T1000 (cell line): Measurements from ENCODE around the gene CNGB1.
"Not testable (repeated sequence)": the region's sequence is repeated elsewhere in the genome, so short reads cannot be mapped to it uniquely, and the experiment has no call there.

Experiments used
- DNase-seq: peaks from one replicate; lab custom pipeline; 2025; ENCODE audit warnings: mixed read lengths; lab: John Stamatoyannopoulos, UW

Gene CNGB1

DNA sequence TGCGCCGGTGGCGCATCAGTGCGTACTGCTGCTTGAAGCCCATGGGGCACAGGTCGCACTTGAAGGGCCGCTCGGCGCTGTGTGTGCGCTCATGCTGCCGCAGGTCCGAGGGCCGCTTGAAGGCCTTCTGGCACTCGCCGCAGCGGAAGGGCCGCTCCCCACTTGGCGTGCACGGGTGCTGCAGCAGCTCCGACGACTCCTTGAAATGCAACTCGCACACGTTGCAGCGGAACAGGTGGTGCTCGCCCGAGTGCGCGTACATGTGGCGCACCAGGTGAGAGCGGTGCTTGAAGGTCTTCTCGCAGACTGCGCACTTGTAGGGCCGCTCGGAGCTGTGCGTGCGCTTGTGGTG is 26.2 kb upstream of the CNGB1 start:
- DNase-seq: no peak

DNA sequence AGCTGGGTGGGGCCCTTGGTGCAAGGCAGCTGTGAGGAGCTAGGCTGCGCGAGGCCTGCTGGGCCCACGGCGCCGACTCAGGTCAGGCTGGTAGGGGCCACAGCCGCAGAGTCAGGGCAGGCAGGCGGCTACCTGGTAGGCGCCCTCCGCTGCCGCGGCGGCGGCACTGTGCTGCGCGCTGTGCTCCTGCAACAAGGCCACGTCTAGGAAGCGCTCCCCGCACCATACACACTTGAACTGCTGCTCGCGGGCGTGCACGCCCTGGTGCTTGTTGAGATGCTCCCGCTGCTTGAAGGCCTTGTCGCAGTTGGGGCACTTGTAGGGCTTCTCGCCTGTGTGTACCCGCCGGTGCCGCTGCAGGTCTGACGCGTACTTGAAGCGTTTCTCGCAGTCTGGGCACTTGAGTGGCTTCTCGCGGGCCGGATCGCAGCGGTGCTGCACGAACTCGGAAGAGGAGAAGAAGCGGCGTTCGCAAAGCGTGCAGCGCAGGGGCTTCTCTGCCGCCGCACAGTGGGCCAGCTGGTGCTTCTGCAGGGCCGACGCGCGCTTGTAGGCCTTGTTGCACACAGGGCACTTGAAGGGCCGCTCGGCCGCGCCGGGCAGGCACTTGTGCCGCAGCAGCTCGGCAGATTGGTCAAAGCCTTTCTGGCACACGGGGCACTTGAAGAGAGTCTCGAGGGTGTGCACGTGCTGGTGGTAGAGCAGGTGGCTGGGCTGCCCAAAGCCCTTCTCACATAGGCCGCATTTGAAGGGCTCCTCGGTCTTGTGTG is 25.7 kb upstream of the CNGB1 start:
- no peak for DNase-seq

DNA sequence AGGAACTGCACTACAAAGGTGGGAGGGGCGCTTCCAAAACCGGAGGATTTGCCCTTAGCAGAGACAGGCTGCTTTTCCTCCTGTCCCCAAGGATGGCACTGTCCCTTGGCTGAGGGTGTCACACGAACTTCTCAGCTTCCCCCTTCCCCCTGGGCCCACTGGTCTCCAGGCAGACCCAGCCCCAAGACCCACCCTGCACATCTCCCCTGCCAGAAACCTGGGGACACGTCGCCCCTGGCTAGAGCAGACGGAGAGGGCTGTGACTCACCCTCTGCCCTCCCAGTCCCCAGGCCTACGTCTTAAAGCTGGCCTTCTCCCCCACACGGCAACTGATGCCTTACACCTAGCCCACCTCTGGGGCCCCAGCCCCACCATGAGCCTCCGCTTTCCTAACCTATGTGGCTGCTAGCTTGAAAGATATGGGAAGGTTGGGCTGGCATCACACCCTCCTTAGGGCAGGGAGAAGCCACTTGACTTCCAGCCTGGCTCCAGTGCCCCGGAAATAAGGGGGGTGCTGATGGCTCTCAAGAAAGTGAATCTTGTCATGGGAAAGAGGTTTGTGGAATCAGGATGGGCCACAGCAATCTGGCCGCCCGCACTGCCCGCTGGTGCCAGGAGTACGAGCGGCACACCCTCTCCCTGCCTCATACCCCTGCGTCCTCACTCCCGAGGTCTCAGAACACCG is 24.9 kb upstream of the CNGB1 start:
- DNase-seq: no peak

DNA sequence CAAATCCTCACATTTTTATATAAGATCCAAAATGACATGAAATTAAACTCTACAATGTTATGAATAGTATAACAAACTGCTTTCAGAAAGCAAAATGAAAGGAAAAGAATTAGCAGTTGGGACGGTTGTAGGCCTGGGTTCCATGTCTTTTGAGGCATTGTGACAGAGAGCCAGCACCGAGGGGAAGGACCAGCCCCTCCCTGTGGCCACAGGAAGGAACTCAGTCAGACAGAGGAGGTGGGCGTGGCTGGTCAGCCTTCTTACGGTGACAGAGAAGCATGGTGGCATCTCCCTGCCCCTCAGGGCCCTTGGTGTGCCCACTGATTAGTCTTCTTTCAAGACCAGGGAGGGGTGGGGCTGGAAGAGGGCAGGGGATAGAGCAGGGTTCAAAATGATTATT is 23.9 kb upstream of the CNGB1 start:
- DNase-seq: no peak

DNA sequence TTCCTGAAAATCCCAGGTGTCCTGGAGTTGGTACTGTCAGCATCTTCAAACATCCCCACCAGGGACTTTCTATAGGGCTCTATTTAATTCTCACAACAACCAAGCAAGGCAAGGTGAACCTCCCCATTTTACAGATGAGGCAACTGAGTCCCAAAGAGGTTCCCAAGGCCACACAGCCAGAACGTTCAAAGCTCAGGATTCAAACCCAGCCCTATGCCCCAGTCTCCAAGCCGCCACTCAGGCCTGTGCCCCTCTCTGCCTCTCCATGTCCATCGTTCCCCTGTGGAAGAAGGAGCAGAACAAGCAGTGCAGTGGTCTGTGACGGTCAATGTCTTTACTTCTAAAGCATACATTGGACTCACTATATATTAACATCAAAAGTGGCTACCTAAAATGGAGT is 23.4 kb upstream of the CNGB1 start:
- no peak for DNase-seq

DNA sequence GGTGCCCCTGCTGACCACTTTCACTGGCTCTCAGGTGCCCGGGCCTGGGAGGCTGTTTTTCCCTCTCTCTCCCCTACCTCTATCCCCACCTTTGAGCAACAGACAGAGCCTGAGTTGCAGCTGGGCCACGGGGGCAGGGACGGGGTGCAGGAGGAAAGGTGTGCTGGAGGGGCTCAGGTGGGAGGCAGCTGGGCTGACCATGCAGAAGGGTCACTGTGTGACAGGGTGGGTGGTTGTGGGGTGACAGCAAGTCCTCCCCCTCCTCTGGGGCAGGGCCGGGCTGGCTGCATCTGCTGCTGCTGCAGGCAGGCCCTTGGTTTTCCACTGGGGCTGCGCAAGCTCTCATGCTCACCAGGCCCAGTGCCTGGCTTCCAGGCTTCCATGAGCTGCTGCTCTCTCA is 23.0 kb upstream of the CNGB1 start:
- no peak for DNase-seq

DNA sequence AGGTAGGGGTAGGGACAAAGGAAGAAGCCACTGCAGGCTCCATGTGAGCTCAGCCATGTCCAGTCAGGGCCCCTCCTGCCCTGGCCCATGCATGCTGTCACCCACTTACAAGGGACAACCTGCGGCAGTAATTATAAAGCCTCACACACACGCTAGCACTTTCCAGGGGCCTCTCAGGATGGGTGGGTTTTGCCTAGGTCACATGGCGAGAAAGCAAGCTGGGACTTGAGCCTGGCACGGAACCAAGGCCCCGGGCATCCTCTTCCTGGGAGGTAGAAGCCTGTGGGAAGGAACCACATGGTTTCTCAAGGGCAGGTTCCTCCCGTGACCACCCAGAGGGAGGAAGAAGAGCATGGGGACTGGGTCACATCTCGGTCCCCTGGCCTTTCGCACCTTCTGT is 22.5 kb upstream of the CNGB1 start:
- no peak for DNase-seq

DNA sequence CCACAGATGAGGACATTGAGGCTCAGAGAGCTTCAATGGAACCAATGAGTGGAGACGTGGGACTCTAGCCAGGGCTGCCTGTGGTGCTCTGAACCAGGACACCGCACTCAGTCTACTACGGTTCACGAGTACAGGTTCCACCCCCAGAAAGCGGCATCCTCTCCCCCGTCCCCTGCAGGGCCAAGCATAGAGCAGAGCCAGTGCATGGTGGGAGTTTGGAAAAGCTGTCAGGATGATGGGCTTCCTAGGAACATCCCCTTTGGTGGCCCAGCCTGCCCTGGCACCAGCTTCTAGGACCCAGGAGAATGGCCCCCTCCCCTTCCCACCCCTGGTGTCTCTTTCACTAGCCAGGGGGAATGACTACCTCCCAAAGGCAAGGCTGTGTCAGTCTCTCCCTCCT is 21.2 kb upstream of the CNGB1 start:
- no peak for DNase-seq

DNA sequence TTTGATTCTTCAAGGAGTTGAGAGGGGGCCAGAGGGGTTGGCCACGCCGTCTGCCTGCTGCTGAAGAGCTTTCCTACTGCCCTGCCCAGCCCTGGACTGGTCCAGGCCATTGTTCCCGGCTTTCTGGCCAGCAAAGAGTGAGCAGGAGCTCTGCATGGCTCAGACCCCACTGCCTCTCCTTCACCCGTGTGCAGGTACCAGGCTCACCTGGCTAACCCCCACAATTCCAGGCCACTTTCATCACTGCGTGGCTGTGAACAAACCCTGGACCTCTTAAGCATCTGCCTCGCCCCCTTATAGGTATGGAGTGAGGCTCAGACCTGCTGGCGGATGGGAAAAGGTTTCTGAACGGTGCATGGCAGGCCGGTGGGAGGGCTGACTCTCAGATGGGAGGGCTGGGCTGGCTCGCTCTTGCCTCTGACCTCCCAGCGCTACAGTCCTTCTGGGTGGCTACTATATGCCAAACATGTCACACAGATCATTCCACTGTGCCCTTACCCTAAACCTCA is 20.7 kb upstream of the CNGB1 start:
- DNase-seq: no peak

DNA sequence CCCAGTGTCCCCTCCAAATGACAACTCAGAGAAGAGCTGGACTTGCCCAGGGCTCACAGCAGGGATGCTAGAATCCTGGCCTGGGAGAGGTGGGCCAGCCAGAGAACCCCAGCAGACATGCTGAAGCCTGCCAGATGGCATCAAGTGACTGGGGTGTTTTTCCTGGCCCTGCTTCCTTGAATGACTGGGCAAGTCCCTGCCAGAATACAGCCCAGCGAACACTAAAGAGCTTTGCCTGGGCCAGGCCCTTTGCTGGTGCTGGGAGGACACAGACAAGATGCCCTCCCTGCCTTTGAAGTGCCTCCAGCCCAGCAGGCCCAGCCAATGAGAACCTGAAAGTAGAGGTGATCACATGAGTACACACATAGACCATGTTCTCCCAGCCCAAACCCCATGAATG is 18.0 kb upstream of the CNGB1 start:
- DNase-seq: no peak

DNA sequence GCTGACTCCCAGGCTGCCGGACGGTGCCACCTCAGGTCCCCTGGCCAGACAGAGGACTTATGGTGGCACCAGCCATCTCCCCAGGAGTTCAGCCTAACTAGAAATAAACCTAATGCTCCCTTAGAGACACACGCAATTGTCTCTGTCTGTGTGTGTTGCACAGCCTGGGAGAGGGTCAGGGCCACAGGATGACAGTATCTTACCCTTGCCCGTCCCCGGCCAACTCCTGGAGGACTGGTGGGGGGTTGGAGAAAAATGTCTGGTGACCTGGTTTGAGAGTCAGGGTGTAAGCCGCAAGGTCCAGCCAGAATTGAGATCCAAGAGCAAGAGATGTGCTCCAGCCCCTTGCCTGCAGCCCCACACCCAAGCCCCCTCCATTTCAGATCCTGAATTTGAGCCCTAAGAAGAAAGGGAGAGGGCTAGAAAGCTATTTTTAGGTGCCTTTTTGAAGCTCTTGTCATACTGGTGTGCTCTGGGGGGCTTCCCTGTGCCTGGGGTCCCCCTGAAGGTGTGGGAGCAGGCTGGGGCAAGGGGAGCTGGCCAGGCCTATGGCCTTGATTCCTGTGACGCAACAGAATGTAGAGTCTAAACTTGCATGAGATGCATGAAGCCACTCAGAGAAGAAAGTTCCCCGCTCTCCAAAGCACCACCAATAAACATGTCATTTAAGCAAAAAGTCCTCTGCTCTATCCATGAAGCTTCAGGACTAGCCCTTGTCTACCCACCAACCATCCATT is 16.7 kb upstream of the CNGB1 start:
- no peak for DNase-seq

DNA sequence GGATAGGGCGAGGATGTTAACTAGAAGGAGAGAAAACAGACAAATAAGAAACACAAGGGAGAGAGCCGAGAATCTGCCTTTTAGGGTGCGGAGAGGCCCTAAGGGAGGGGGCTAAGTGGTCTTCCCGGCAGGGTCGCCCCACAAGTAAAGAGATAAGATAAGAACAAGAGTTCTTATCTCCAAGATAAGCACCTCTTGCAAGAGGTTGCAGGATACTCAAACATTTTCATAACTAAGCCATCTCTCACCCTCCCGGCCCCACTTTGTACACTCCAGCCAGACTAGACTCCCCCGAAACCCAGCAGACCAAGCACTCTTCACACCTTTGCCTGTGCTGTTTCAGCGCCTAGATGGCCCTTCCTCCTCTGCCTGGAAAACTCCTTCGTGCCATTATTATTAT is 15.3 kb upstream of the CNGB1 start:
- no peak for DNase-seq

DNA sequence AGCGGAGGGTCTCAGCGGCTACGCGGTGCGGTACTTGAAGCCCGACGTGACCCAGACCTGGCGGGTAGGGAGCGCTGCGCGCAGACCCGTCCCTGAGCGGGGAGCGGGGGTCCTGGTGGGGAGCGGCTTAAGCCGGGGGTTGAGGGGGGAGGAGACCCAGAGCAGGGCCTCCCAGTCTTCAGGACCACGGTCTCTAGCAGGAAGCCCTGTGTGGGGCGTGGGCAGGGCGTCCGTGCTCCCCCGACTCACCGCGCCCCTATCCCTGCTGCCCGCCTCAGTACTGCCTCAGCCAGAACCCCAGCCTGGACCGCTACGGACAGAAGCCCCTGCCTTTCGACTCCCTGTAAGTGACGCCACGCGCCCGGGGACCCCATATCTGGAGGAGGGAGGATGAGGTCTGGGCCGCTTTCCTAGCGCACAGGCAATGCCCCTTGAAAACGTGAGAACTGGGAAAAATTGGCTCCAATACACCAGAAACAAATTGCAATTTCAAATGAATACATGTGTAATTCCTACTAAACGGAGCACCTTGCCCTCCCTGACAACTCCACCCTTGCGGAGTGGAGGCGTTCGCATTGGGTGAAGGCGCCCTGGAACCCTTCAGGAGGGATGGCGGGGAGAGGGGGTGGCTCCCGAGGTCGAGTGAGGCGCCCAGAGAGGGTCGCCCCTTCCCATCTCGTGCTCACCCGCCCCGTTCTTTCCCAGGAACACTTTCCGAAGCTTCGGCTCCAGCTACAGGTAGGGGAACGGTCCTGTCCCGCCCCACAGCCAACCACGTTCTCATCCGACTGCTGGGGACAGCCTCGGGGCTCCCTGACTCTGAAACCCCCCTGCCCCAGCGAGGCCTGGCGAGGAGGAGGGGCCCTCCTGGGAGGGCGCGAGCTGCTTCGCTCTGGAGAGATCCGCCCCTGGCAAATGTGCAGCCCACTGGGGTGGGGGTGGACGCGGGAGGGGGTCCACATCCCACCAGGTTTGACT is 14.6 kb upstream of the CNGB1 start:
- no peak for DNase-seq

DNA sequence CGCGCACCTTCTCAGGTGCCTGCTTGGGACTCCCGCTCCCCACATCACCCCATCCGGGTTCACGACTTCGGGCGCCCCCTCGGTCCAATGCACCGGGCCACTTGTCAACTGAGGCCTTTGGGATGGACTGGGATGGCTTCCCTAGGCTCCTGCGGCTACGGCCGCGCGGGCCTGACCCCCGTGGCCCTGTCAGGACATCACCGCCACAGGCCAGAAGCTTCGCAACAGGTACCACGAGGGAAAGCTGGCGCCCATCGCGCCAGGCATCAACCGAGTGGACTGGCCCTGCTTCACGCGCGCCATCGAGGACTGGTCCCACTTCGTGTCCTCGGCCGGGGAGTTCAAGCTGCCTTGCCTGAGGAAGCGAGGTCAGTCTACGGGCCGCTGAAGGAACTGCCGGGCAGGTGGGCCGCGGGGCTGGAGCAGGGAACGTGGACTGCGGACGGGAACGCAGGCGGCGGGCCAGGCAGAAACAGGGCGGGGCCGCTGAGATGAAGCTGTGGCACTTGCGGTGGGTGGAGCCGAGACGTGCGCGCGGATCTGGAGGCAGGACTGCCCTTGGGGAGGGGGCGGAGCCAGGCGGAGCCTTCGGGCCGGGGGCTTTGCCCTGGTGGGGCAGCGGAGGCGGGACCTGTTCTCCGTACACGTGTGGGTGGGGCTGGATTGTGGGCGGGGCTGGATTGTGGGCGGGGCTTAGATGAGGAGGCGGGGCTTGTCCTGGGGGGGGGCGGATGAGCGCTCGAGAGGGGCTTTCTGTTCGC is 13.7 kb upstream of the CNGB1 start:
- no peak for DNase-seq

DNA sequence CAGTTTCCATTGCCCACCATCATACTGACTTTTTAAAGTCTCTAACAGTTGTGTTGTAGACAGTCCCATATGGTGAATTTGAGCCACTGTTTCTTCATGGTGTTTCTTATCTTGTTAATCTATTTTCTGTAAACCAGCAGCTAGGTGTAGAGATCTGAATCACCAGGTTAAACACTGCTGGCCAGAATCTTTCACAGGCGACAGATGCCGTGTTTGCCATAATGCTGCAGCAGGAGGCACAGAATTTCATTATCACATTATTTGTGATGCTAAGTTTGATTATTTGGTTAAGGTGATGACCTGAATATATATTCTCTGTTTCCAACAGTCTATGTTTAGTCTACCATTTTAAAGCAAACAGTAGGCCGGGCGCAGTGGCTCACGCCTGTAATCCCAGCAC is 11.5 kb upstream of the CNGB1 start:
- no peak for DNase-seq

DNA sequence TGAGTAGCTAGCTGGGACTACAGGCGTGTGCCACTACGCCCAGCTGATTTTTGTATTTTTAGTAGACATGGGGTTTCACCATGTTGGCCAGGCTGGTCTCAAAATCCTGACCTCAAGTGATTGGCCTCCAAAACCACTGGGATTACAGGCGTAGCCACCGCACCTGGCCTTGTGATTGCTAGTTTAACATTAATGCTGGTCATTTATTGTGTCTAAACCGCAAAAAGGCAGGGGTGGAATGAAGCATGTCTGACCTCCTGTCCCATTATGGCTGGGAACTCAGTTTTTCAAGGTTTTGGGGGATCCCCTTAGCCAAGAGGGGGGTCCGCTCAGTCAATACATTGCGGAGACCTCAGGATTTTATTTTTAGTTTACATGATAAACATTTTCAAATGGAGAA is 10.7 kb upstream of the CNGB1 start:
- DNase-seq: no peak

DNA sequence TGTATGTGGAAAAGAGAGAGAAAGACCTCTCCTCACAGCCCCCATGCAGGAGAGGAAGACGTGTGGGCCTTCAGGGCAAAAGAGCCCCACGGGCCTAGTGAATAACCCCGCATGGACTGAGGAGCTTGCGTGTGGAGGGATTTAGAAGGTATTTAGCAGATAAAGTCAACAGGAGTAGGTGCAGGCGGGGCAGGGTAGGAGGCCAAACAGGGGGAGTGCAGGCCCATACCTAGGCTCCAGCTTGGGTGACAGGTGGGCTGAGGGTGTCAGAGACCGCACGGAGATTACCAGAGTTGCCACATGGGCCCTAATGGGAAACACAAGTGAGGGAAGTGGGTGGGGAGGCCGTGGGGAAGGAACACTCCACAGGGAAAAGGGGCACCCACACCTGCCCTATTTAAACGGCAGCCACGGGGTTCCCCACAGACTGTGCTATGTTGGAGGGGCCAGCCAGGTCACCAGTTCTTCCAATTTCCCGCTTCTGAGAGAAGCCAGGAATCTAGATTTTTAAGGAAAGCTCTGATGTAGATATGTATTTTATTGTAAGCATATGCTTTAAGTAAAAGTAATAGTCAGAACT is 8.2 kb upstream of the CNGB1 start:
- no peak for DNase-seq

DNA sequence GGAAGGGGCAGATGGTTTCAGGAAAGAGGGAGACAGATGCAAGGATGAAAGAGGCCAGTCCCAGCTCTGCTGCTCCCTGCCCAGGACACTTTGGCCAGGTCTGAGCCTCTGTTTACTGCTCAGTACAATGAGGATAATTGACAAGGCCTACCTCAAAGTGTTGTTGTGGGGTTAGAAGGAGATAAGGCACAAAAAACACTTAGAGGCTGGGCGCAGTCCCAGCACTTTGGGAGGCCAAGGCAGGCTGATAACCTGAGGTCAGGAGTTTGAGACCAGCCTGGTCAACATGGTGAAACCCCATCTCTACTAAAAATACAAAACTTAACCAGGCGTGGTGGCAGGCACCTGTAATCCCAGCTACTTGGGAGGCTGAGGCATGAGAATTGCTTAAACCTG is 7.1 kb upstream of the CNGB1 start:
- DNase-seq: not testable (repeated sequence)

DNA sequence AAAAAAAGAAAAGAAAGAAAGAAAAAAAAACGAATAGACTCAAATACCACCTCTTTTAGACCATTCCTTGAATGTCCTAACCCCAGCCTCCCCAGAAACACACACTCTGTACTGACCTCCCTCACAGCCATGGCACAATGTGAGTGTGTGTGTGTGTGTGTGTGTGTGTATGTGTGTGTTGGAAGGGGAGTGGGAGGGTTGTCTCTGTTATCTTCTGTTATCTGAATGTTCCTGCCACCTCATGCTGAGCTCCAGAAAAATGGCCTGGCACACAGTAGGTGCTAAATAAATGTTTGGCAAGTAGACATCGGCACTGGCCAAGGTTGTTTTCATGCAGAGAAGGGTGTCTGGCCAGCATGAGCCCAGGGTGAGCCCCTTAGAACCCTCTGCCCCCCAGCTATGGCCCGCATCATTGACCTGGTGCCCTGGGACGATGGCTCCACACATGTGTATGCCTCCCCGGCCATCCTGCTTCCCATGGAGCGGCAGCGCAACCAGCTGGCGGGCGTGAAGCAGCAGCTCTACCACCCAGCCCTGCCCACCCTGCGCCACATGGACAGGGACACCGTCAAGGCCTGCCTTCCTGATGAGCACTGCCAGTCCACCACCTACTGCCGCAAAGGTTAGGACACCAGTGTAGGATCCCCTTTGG is 6.6 kb upstream of the CNGB1 start:
- no peak for DNase-seq

DNA sequence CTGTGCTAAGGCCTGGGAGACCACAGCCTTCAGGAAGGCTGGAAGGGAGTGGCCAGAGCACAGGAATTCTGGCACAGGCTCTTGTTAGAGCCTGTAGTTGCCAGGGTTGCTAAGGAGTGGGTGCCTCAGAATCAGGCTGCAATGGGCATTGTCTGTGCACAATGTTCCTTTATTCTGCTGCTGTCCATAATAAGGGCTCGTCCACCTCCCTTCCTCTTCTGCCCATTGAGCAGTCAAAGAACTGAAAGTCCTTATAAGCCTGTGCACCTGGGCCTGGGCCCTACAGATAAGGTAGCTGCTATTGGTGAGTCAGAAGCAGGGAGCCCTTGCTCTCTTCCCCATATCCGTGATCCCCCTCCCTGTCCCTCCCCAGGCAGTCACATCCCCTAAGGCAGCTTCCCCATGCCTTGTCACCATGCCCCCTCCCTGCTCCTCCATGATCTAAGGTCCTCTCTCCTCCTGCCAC is 5.4 kb upstream of the CNGB1 start:
- DNase-seq: no peak
